CD4-positive, alpha-beta T cell treated with Interleukin-17A for 1 hour (primary cell): Measurements from ENCODE around the gene INKA1.
"Not testable (repeated sequence)": the region's sequence is repeated elsewhere in the genome, so short reads cannot be mapped to it uniquely, and the experiment has no call there.

Source experiments
- DNase-seq: peaks from one replicate; pipeline ENCODE4 v3.0.0-alpha.2; 2020

The INKA1 gene

GRCh38 chr3:49802719-49803464 lies at the start of gene INKA1:
TSS of gene INKA1 (plus strand) at chr3:49803261. CDS start at chr3:49803393, 132 bp downstream.
- peak; percentile 90 for DNase-seq

GRCh38 chr3:49754536-49754935 lies 48.5 kb upstream of the INKA1 start:
- no peak for DNase-seq

GRCh38 chr3:49756036-49756435 lies 47.0 kb upstream of the INKA1 start:
- no peak for DNase-seq

- DNase-seq = no peak
Observed at GRCh38 chr3:49757197-49757596, 45.9 kb upstream of the INKA1 start.

- DNase-seq = no peak
Observed at GRCh38 chr3:49759226-49759625, 43.8 kb upstream of the INKA1 start.

- DNase-seq = no peak
Observed at GRCh38 chr3:49761661-49762060, 41.4 kb upstream of the INKA1 start.

GRCh38 chr3:49763981-49764380 lies 39.1 kb upstream of the INKA1 start:
- no peak for DNase-seq

- no peak for DNase-seq
Observed at GRCh38 chr3:49769286-49769915, 33.7 kb upstream of the INKA1 start.

- DNase-seq = no peak
Observed at GRCh38 chr3:49769926-49770325, 33.1 kb upstream of the INKA1 start.

- no peak for DNase-seq
Observed at GRCh38 chr3:49771340-49771938, 31.6 kb upstream of the INKA1 start.

GRCh38 chr3:49772703-49773102 lies 30.4 kb upstream of the INKA1 start:
- no peak for DNase-seq

- no peak for DNase-seq
Observed at GRCh38 chr3:49775538-49775937, 27.5 kb upstream of the INKA1 start.

- not testable (repeated sequence) for DNase-seq
Observed at GRCh38 chr3:49776101-49776500, 27.0 kb upstream of the INKA1 start.

- DNase-seq = no peak
Observed at GRCh38 chr3:49779358-49780079, 23.5 kb upstream of the INKA1 start.

GRCh38 chr3:49780080-49780974 lies 22.7 kb upstream of the INKA1 start:
- no peak for DNase-seq

- not testable (repeated sequence) for DNase-seq
Observed at GRCh38 chr3:49780975-49781365, 22.1 kb upstream of the INKA1 start.

- DNase-seq = no peak
Observed at GRCh38 chr3:49781415-49782199, 21.5 kb upstream of the INKA1 start.

GRCh38 chr3:49782277-49782676 lies 20.8 kb upstream of the INKA1 start:
- DNase-seq = not testable (repeated sequence)

GRCh38 chr3:49785565-49786356 lies 17.3 kb upstream of the INKA1 start:
- peak; percentile 45 for DNase-seq

GRCh38 chr3:49786357-49787181 lies 16.5 kb upstream of the INKA1 start, which contains the start of gene IP6K1:
TSS of gene IP6K1 (minus strand) at chr3:49786542. CDS start at chr3:49748040, 38,502 bp downstream.
- DNase-seq = peak; percentile 100
